ENCODE data around the gene C1orf53.

C1orf53 gene

DNA sequence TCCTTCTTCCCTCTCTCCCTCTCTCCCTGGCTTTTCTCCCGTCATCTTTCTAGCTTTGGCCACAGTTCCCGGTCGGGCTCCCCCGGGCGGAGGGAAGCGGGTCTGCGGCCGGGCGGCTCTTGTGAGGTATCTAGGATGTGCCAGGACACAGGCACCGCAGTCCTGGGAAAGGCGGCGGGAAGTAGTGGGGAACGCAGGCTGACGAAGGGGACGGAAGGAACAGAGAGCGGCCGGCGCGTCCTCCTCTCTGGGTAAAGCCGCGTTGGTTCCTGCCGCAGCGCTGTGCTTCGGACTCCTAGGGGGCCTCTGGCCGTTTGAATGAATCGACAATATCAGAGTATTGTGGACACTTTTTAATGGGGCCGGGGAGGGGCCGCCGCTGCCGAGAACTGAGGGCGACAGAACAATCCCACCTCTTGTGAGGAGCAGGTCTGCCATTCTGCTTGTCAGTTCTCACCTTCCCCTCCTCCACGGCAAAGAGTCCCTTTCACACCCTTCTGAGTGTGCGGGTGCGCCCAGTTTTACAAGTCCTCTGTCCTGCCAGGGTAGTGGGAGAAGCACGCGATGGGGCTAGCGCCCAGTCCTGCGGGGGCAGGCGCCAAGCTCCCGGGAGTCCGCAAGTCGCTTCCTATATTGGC is 13.6 kb downstream of the C1orf53 start:
- Histone ChIP-seq H2AFZ (ENCODE audit: low read depth, low read length, severe bottlenecking) (peak overlapping the region; percentile 47), H3K9me3 (ENCODE audit: insufficient read depth, low read length) (no peaks in the 10 kb centered on the region), H3K36me3 (ENCODE audit: low read length) (no peaks in the 10 kb centered on the region), H4K20me1 (ENCODE audit: low read depth, low read length) (no peaks in the 10 kb centered on the region), H3K27ac (ENCODE audit: low read depth, low read length) (no peak overlapping the region), H3K4me3 (ENCODE audit: insufficient read depth, low read length, poor library complexity, severe bottlenecking) (no peak overlapping the region), H3F3A (ENCODE audit: insufficient read depth) (no peaks in the 10 kb centered on the region), H3K9ac (ENCODE audit: low read length) (no peak overlapping the region), H3K4me2 (ENCODE audit: low read depth, low read length, poor library complexity, severe bottlenecking) (peak overlapping the region; percentile 29), H3K79me2 (ENCODE audit: insufficient read depth, low read length) (no peaks in the 10 kb centered on the region), H3K9me2 (replicated peaks; ENCODE audit: insufficient read depth, low read length) (no peaks in the 10 kb centered on the region), H3K27me3 (ENCODE audit: low read length) (no peaks in the 10 kb centered on the region)
- TF ChIP-seq CTCF (IDR thresholded peaks at IDR 0.05; ENCODE audit: insufficient read depth, low read length, poor library complexity, severe bottlenecking) (no peak), EZH2phosphoT487 (conservative IDR thresholded peaks at IDR 0.05; ENCODE audit: low read length) (no peak)

- no peak for TF ChIP-seq CTCF (IDR thresholded peaks at IDR 0.05; ENCODE audit: insufficient read depth, low read length, poor library complexity, severe bottlenecking)
- TF ChIP-seq EZH2phosphoT487 (conservative IDR thresholded peaks at IDR 0.05; ENCODE audit: low read length), result no peak
- Histone ChIP-seq H3K4me2 (ENCODE audit: low read depth, low read length, poor library complexity, severe bottlenecking) (no peak overlapping the region), H3K4me3 (ENCODE audit: insufficient read depth, low read length, poor library complexity, severe bottlenecking) (no peak overlapping the region), H3K9me2 (replicated peaks; ENCODE audit: insufficient read depth, low read length) (no peaks in the 10 kb centered on the region), H4K20me1 (ENCODE audit: low read depth, low read length) (no peaks in the 10 kb centered on the region), H3K27me3 (ENCODE audit: low read length) (no peaks in the 10 kb centered on the region), H3K9ac (ENCODE audit: low read length) (no peak overlapping the region), H3K79me2 (ENCODE audit: insufficient read depth, low read length) (no peaks in the 10 kb centered on the region), H3K36me3 (ENCODE audit: low read length) (no peaks in the 10 kb centered on the region), H3F3A (ENCODE audit: insufficient read depth) (no peaks in the 10 kb centered on the region), H3K9me3 (ENCODE audit: insufficient read depth, low read length) (no peaks in the 10 kb centered on the region), H3K27ac (ENCODE audit: low read depth, low read length) (no peak overlapping the region), H2AFZ (ENCODE audit: low read depth, low read length, severe bottlenecking) (no peak overlapping the region)
These were observed 14.1 kb downstream of the C1orf53 start for GRCh38 chr1:197916500-197916983.

GRCh38 chr1:197917805-197918651 is 15.6 kb downstream of the C1orf53 start:
- no peaks in the 10 kb centered on the region for H3K27me3 ChIP-seq (ENCODE audit: low read length)

More at GRCh38 chr1:197917805-197918651, 15.6 kb downstream of the C1orf53 start:
- Histone ChIP-seq H3K4me3 (ENCODE audit: insufficient read depth, low read length, poor library complexity, severe bottlenecking) (peak overlapping the region; percentile 22), H2AFZ (ENCODE audit: low read depth, low read length, severe bottlenecking) (no peak overlapping the region), H3K9ac (ENCODE audit: low read length) (no peak overlapping the region), H4K20me1 (ENCODE audit: low read depth, low read length) (no peaks in the 10 kb centered on the region), H3K9me2 (replicated peaks; ENCODE audit: insufficient read depth, low read length) (no peaks in the 10 kb centered on the region), H3K27ac (ENCODE audit: low read depth, low read length) (no peak overlapping the region), H3K79me2 (ENCODE audit: insufficient read depth, low read length) (no peaks in the 10 kb centered on the region), H3K9me3 (ENCODE audit: insufficient read depth, low read length) (no peaks in the 10 kb centered on the region), H3F3A (ENCODE audit: insufficient read depth) (no peaks in the 10 kb centered on the region), H3K4me2 (ENCODE audit: low read depth, low read length, poor library complexity, severe bottlenecking) (peak overlapping the region; percentile 35), H3K36me3 (ENCODE audit: low read length) (no peaks in the 10 kb centered on the region)
- TF ChIP-seq EZH2phosphoT487 (conservative IDR thresholded peaks at IDR 0.05; ENCODE audit: low read length), result no peak
- TF ChIP-seq CTCF (IDR thresholded peaks at IDR 0.05; ENCODE audit: insufficient read depth, low read length, poor library complexity, severe bottlenecking), result no peak

Measured in SU-DHL-6 (cell line).